ENCODE data around the gene FOXM1.

- TF ChIP-seq CTCF (IDR thresholded peaks at IDR 0.05) (no peak), POLR2A (IDR thresholded peaks at IDR 0.05) (no peak)
Measured at GRCh38 chr12:2924019-2924418, 47.0 kb upstream of the FOXM1 start.

Measured in transverse colon (tissue), 3 donors.